Liver (tissue), 9 donors: ENCODE measurements around the gene APLN. TPM values are rescaled to one million over a fixed set of nuclear protein-coding genes. Genes with fewer than 3 reads are reported as not detected.

Experiments
- DNase-seq: peaks from one replicate; pipeline ENCODE4 v3.0.0-alpha.2; 2017; ENCODE audit warnings: low spot score
- H3K27ac ChIP-seq, 2 donors: one replicate each; pipeline ENCODE4 v1.7.0; 2013; ENCODE audit warnings: inconsistent platforms in 2 of 2, low read length in 2 of 2, control low read depth in 1 of 2, low read depth in 1 of 2, mild to moderate bottlenecking in 1 of 2
- H3K27me3 ChIP-seq, 4 donors: one replicate each; pipeline versions ENCODE4 v1.6.1 to v1.7.0; 2013; ENCODE audit warnings: low read length in 3 of 4, inconsistent platforms in 1 of 4, mild to moderate bottlenecking in 1 of 4, moderate library complexity in 1 of 4; ENCODE audit not compliant: control insufficient read depth in 4 of 4, insufficient read depth in 4 of 4
- H3K36me3 ChIP-seq, 4 donors: one replicate each; pipeline versions ENCODE4 v1.6.1 to v1.7.0; 2013; ENCODE audit warnings: low read length in 3 of 4, mild to moderate bottlenecking in 3 of 4, low read depth in 1 of 4, moderate library complexity in 1 of 4; ENCODE audit not compliant: control insufficient read depth in 4 of 4, insufficient read depth in 3 of 4
- H3K4me1 ChIP-seq, 4 donors: one replicate each; pipeline versions ENCODE4 v1.6.1 to v1.7.0; 2013; ENCODE audit warnings: low read length in 3 of 4, mild to moderate bottlenecking in 3 of 4, moderate library complexity in 1 of 4; ENCODE audit not compliant: control insufficient read depth in 4 of 4, insufficient read depth in 4 of 4
- H3K4me3 ChIP-seq, 3 donors: one replicate each; pipeline versions ENCODE4 v1.6.1 to v1.7.0; 2013; ENCODE audit warnings: low read length in 3 of 3, control low read depth in 1 of 3, low read depth in 1 of 3, mild to moderate bottlenecking in 1 of 3
- H3K9ac ChIP-seq, 2 donors: one replicate each; pipeline ENCODE4 v1.7.0; 2013; ENCODE audit warnings: low read length in 2 of 2, mild to moderate bottlenecking in 2 of 2, moderate library complexity in 2 of 2, control low read depth in 1 of 2, low read depth in 1 of 2
- H3K9me3 ChIP-seq, 4 donors: one replicate each; pipeline versions ENCODE4 v1.6.1 to v1.7.0; 2013; ENCODE audit warnings: low read length in 3 of 4; ENCODE audit not compliant: control insufficient read depth in 4 of 4
- FOXA1 ChIP-seq: IDR thresholded peaks from 2 replicates; pipeline ENCODE4 v1.6.1; 2016; ENCODE audit warnings: antibody characterized with exemption
- FOXA2 ChIP-seq: IDR thresholded peaks from 2 replicates; pipeline ENCODE4 v1.6.1; 2016; ENCODE audit warnings: antibody characterized with exemption
- HNF4A ChIP-seq, 2 donors: conservative IDR thresholded peaks; 2 replicates each; pipeline ENCODE4 v1.6.1; 2016; ENCODE audit warnings: antibody characterized with exemption in 2 of 2, mild to moderate bottlenecking in 2 of 2
- HNF4G ChIP-seq: IDR thresholded peaks from 2 replicates; pipeline ENCODE4 v1.6.1; 2016; ENCODE audit warnings: antibody characterized with exemption
- RAD21 ChIP-seq, 2 donors: IDR thresholded peaks; 2 replicates each; pipeline ENCODE4 v1.6.1; 2016; ENCODE audit warnings: antibody characterized with exemption in 2 of 2, mild to moderate bottlenecking in 2 of 2
- RXRA ChIP-seq, 2 donors: IDR thresholded peaks; 2 replicates each; pipeline ENCODE4 v1.6.1; 2017 to 2018; ENCODE audit warnings: antibody characterized with exemption in 2 of 2, mild to moderate bottlenecking in 1 of 2
- SP1 ChIP-seq: IDR thresholded peaks from 2 replicates; pipeline ENCODE4 v1.6.1; 2018; ENCODE audit warnings: antibody characterized with exemption, mild to moderate bottlenecking
- TAF1 ChIP-seq: conservative IDR thresholded peaks from 2 replicates; pipeline ENCODE4 v1.6.1; 2016; ENCODE audit warnings: antibody characterized with exemption, mild to moderate bottlenecking
- WGBS: extraction: QIAGEN DNeasy Blood & Tissue Kit; methylation state at CpG from one replicate; pipeline ENCODE4 v1.1.7; 2013; 5-methylcytosine and 5-hydroxymethylcytosine counted together
- polyA plus RNA-seq, 2 donors: library from polyadenylated mRNA; stranded (reverse) in 1 of 2; unstranded in 1 of 2; fragments of 200-250 nt in 1 of 2; fragments of >200 nt in 1 of 2; fragmentation: Nextera tagmentation in 1 of 2; extraction: Ambion mirVana in 1 of 2; gene quantifications; one replicate each; pipeline versions ENCODE4 v1.2.1 to v1.2.3, GENCODE V29; 2013 to 2015
- total RNA-seq, 2 donors: library from RNA; depleted of rRNA; stranded (reverse); fragments of >200 nt; gene quantifications; one replicate each; pipeline ENCODE4 v1.2.3, GENCODE V29; 2014
- TF ChIP-seq, protein P1 (sequence below): IDR thresholded peaks from 2 replicates; pipeline ENCODE4 v1.6.1; 2016; ENCODE audit warnings: antibody characterized with exemption
- TF ChIP-seq, protein P2 (sequence below): IDR thresholded peaks from 2 replicates; pipeline ENCODE4 v1.6.1; 2016; ENCODE audit warnings: antibody characterized with exemption, mild to moderate bottlenecking
- TF ChIP-seq, protein P3 (sequence below): IDR thresholded peaks from 2 replicates; pipeline ENCODE4 v1.6.1; 2016; ENCODE audit warnings: antibody characterized with exemption
- TF ChIP-seq, protein P4 (sequence below): fragments of 150-350 bp; IDR thresholded peaks from 2 replicates; pipeline ENCODE4 v1.5.1; 2017; ENCODE audit warnings: improper control_type of control experiment, low read depth, low read length; ENCODE audit not compliant: missing input control
- donor health status: healthy.
- donor health status: healthy.
- donor health status: healthy.
- donor health status: healthy.
- donor health status: healthy.

The APLN gene
- total and polyA plus RNA-seq, 4 donors: 0.19 to 0.33 TPM; not detected in 2

DNA sequence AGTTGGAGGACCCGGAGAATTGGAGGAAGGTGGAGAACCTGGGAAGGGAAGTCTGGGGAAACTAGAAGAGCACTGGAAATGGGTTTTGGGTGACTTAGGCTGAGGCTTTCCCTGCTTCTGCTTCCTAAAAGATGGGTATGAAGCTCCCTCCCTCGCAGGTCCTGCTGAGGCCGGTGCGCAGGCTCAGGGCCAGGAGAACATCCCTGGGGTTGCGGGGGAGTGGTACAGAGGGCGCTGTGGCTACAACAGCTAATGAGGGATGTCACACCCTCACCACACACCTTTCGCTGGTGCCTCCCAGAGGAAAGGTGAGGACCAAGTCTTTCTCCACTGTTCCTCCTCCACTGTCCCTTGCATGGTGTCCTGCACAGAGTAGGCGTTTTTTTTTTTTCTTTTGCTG is 15.8 kb downstream of the APLN start:
- Histone ChIP-seq H3K36me3 (no peaks in the 10 kb centered on the region), H3K9ac (no peak overlapping the region), H3K4me3 (no peak overlapping the region), H3K4me1 (peaks cover 0 to 5% (median 1%) of the 10 kb centered on the region in 4 donors), H3K9me3 (peaks cover 0 to 8% (median 0%) of the 10 kb centered on the region in 4 donors), H3K27me3 (no peaks in the 10 kb centered on the region), H3K27ac (no peak overlapping the region)
- WGBS: 91% methylated on average over 8 of the region's 8 CpGs
- DNase-seq: no peak
- TF ChIP-seq SP1 (no peak), RXRA (IDR thresholded peaks at IDR 0.05) (no peak), HNF4A (conservative IDR thresholded peaks at IDR 0.05) (no peak), HNF4G (no peak), RAD21 (IDR thresholded peaks at IDR 0.05) (no peak), FOXA1 (no peak)
- TF ChIP-seq, protein P1, sequence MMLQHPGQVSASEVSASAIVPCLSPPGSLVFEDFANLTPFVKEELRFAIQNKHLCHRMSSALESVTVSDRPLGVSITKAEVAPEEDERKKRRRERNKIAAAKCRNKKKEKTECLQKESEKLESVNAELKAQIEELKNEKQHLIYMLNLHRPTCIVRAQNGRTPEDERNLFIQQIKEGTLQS: no peak
- TF ChIP-seq, protein P2, sequence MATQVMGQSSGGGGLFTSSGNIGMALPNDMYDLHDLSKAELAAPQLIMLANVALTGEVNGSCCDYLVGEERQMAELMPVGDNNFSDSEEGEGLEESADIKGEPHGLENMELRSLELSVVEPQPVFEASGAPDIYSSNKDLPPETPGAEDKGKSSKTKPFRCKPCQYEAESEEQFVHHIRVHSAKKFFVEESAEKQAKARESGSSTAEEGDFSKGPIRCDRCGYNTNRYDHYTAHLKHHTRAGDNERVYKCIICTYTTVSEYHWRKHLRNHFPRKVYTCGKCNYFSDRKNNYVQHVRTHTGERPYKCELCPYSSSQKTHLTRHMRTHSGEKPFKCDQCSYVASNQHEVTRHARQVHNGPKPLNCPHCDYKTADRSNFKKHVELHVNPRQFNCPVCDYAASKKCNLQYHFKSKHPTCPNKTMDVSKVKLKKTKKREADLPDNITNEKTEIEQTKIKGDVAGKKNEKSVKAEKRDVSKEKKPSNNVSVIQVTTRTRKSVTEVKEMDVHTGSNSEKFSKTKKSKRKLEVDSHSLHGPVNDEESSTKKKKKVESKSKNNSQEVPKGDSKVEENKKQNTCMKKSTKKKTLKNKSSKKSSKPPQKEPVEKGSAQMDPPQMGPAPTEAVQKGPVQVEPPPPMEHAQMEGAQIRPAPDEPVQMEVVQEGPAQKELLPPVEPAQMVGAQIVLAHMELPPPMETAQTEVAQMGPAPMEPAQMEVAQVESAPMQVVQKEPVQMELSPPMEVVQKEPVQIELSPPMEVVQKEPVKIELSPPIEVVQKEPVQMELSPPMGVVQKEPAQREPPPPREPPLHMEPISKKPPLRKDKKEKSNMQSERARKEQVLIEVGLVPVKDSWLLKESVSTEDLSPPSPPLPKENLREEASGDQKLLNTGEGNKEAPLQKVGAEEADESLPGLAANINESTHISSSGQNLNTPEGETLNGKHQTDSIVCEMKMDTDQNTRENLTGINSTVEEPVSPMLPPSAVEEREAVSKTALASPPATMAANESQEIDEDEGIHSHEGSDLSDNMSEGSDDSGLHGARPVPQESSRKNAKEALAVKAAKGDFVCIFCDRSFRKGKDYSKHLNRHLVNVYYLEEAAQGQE: no peak
- TF ChIP-seq, protein P3, sequence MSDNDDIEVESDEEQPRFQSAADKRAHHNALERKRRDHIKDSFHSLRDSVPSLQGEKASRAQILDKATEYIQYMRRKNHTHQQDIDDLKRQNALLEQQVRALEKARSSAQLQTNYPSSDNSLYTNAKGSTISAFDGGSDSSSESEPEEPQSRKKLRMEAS: no peak

DNA sequence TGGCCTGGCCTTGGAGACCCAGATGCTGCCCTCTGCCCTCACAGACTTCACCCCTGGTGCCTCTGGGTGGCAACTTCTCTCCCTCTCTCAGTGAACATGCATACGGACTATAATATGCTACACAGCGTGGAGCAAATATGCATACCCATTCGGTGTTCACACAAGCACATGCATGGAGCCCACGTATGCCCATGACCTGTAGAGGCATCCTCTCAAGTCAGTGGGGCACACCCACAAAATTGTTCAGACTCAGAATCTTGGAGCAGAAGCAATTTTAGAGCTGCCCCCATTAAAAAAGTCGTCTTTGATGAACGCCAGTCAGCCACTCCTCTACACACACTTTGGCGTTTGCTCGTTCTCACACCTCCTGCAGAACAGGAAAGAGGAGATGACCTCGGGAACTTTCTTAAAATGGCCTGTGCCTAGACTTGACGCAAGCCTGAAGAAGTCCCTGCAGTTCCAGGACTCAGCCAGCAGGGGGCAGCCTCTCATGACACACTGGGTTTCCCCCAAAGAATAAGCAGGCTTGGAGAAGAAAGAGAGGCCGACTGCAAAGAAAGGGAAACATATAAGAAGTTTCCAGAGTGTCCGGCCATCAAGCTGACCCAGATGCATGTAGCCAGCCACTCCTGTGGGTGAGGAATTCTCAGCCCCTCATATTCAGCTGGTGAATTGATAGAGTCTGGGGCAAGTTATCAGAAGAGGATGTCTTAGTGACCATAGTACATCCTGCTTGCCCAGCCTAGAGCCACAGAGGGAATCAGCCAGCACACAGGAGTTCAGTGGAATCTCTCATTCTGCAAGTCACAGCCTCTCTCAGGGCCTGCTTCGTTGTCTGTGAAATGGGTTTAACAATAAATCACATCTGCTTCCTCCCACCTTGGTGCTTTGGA is 17.3 kb downstream of the APLN start:
- no peaks in the 10 kb centered on the region for H3K36me3 ChIP-seq
- peaks cover 0 to 5% (median 1%) of the 10 kb centered on the region in 4 donors for H3K4me1 ChIP-seq
- H3K9me3 ChIP-seq: peaks cover 0 to 8% (median 0%) of the 10 kb centered on the region in 4 donors
- H3K27me3 ChIP-seq: no peaks in the 10 kb centered on the region
- WGBS: 24% methylated on average over 13 of the region's 13 CpGs
- peak; percentile 60 for DNase-seq
- no peak overlapping the region for H3K4me3 ChIP-seq
- no peak overlapping the region for H3K27ac ChIP-seq
- TF ChIP-seq, protein P2: no peak
- TF ChIP-seq TAF1 (no peak), RAD21 (IDR thresholded peaks at IDR 0.05) (peak; percentile 84 to 87), FOXA2 (no peak)
- TF ChIP-seq, protein P4, sequence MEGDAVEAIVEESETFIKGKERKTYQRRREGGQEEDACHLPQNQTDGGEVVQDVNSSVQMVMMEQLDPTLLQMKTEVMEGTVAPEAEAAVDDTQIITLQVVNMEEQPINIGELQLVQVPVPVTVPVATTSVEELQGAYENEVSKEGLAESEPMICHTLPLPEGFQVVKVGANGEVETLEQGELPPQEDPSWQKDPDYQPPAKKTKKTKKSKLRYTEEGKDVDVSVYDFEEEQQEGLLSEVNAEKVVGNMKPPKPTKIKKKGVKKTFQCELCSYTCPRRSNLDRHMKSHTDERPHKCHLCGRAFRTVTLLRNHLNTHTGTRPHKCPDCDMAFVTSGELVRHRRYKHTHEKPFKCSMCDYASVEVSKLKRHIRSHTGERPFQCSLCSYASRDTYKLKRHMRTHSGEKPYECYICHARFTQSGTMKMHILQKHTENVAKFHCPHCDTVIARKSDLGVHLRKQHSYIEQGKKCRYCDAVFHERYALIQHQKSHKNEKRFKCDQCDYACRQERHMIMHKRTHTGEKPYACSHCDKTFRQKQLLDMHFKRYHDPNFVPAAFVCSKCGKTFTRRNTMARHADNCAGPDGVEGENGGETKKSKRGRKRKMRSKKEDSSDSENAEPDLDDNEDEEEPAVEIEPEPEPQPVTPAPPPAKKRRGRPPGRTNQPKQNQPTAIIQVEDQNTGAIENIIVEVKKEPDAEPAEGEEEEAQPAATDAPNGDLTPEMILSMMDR: peak; percentile 83
- H3K9ac ChIP-seq: no peak overlapping the region
